Choroid plexus epithelial cell (primary cell): ENCODE measurements around the gene GPSM1.

Source experiments
- DNase-seq: peaks from one replicate; pipeline ENCODE4 v3.0.0-alpha.2; 2010; ENCODE audit warnings: low read depth
- H3K4me3 ChIP-seq: 2 replicates; pipeline ENCODE4 v1.5.1; 2011; ENCODE audit warnings: low read depth, mild to moderate bottlenecking, control low read depth, low read length, moderate library complexity
- CTCF ChIP-seq: conservative IDR thresholded peaks from 2 replicates; pipeline ENCODE4 v1.5.1; 2011; ENCODE audit warnings: low read depth, mild to moderate bottlenecking, control low read depth, inconsistent platforms, low read length, moderate library complexity

GPSM1 gene

DNA sequence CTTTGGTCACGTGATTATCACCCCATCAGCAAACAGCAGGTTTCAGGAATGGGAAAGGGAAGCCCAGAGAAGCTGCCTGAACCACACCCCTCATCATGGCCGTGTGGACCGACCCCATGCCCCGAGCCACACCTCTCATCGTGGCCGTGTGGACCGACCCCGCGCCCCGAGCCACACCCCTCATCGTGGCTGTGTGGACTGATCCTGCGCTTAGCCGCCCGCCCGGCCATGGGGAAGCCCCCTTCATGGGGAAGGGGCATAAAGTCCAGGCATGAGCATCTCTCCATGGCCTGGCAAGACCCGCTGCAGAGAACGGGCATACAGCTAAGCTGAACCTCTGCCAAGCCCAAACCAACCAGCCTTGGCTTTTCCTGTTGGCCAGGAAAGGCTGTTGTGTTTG, 66.2 kb downstream of the GPSM1 start:
- no peak for TF ChIP-seq CTCF
- H3K4me3 ChIP-seq = no peak overlapping the region

DNA sequence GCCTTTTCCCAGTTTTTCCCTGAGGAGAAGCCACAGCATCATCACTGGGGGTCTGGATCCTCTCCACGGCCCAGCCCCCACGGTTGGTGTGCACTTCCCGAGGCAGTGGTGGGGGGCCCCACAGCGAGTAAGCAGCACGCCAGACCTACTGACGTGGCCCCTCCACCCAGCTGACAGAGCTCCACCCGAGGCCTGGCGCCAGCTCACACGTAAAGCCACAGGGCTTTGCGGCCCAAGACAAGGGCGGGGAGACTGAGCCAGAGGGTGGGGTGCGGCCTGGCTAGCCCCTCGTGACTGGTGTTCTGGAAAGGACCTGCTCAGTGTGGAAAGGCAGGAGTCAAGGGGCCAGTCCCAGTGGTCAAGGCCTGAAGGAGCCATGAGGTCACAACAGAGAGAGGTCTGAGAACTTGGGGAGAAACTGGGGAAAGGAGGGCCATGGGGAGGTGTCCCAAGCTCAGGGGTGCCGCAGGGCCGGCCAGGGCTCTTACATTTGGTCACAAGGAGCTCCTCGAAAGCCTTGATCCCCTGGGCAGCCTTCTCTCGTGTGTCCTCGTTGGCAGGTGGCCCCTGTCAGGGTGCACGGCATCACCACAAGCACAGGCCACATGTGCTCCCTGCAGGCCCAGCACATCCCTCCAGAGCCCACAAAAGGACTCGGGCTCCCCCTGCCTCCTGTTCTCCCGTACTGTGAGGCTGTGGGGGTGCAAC, 67.1 kb downstream of the GPSM1 start:
- H3K4me3 ChIP-seq = no peak overlapping the region
- no peak for DNase-seq
- no peak for TF ChIP-seq CTCF

More for the DNA sequence above, 66.2 kb downstream of the GPSM1 start:
- no peak for DNase-seq

DNA sequence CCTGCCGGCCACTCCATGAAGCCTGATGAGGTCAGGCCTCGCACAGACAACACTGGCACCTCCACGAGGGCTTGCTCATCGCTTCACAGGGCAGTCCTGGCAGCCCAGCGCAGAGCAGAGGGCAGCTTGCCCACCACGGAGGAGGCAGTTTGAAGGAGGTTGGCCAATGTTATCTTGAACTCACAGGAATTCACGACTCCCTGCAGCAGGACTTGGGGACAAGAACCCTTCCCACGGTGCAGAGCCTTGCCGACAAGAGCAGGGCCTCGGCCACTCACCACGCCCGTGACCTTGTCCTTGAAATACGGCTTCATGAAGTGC, 67.6 kb downstream of the GPSM1 start:
- no peak overlapping the region for H3K4me3 ChIP-seq
- DNase-seq = no peak
- TF ChIP-seq CTCF = no peak

DNA sequence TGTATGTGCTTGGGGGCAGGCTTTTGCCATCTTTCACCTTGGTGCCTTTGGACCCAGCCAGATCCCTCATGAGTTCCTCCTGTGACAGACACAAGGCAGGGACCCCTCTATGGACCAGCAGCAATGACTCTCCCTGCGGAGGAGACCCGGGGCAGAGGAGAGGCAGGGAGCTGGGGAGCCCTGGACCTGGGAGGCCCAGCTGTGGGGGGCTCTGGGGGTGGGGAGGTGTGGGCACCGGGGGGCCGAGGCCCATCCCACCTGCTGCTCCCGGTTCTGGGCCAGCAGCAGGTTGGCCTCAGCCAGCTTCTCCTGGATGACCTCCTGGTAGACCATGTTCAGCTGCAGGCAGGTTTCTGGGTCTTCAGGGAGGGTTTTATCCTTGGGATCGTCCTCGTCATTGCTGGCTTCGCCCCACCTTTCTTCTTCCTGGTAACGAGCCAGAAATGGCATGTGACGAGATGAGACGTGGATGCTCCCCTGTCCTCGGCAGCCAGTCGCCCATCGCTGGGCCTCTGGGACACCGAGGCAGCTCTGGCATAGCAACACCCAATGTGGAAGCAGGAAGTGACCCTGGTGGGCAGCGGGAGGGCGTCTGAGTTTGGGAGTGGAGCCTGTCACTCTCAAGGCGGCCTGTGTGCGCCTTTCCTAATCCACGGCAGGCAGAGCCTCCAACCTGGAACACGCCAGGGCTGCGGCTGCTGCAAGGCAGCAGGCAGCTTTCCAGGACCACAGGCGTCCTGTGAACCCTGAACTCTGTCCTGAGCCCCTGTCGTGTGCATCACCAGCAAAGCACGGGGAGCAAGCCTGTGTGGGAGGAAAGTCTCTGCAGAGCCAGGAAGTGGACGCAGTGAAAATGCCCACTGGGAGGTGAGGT, 68.2 kb downstream of the GPSM1 start:
- no peak for DNase-seq
- no peak for TF ChIP-seq CTCF
- H3K4me3 ChIP-seq = no peak overlapping the region

DNA sequence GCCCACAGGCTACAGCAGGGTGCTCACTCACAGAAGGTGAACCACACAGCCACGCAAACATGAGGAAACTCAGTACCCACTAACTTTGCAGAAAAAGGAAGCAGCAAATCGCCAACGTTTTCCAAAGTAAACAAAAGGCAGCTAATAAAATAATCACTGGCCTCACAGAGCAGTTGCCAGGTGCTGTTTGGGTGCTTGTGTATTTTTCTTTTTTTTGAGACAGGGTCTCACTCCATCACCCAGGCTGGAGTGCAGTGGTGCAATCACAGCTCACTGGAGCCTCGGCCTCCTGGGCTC, 68.8 kb downstream of the GPSM1 start:
- TF ChIP-seq CTCF = no peak
- H3K4me3 ChIP-seq = no peak overlapping the region
- DNase-seq = no peak

- no peak overlapping the region for H3K4me3 ChIP-seq
- TF ChIP-seq CTCF = no peak
- no peak for DNase-seq
These were observed 70.3 kb downstream of the GPSM1 start for GRCh38 chr9:136397643-136398042.

DNA sequence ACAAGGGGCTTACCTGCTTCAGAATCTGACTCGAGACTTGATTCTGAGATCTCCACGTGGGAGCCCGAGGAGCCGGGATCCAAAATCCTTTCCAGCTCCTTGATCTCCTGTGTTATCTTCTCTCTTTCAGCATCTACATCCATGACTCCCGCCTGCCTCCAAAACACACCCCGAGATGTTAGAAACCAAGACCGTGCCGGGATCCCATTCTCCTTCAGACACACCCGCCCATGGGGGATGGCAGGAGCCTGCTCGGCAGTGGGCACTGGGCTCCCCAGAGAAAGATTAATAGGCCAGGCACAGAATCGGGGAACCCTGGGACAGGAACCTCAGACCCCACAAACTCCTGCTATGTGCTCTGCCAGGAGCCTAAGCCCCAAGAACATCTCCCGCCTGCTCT, 70.9 kb downstream of the GPSM1 start:
- no peak overlapping the region for H3K4me3 ChIP-seq
- TF ChIP-seq CTCF = no peak
- no peak for DNase-seq
